Gastroesophageal sphincter (tissue), 3 donors: ENCODE measurements around the gene LRP6.

Experiments
- CTCF ChIP-seq, 4 experiments: fragments of 200-600 bp in 2 of 4; fragments of 450-650 bp in 2 of 4; sonication (generic) in 1 of 4; IDR thresholded peaks; one replicate each; pipeline ENCODE4 v1.5.1; 2017 to 2019; ENCODE audit warnings: antibody characterized with exemption in 4 of 4, mild to moderate bottlenecking in 2 of 4, moderate library complexity in 2 of 4
- POLR2A ChIP-seq, 2 donors: fragments of 450-650 bp; IDR thresholded peaks; one replicate each; pipeline ENCODE4 v1.6.1; 2017; ENCODE audit warnings: antibody characterized with exemption in 2 of 2, mild to moderate bottlenecking in 2 of 2, moderate library complexity in 1 of 2
- POLR2AphosphoS5 ChIP-seq: sonication (generic); formaldehyde crosslinking; IDR thresholded peaks from one replicate; pipeline ENCODE4 v1.6.1; 2017; ENCODE audit warnings: antibody characterized with exemption

- TF ChIP-seq CTCF (IDR thresholded peaks at IDR 0.05) (no peak), POLR2AphosphoS5 (no peak), POLR2A (IDR thresholded peaks at IDR 0.05) (no peak)
Measured at GRCh38 chr12:12070674-12071656, 195.9 kb downstream of the LRP6 start, which contains the start of gene BCL2L14.
